ENCODE measurements around the gene CYP19A1.

Gene CYP19A1

GRCh38 chr15:51368751-51369450 lies 30.5 kb upstream of the CYP19A1 start:
- Mint-ChIP-seq H3K4me1 (ENCODE audit: low read depth) (no peaks in the 10 kb centered on the region), H3K36me3 (no peaks in the 10 kb centered on the region), H3K27me3 (peaks cover 2% of the 10 kb centered on the region), H3K27ac (no peak overlapping the region), H3K9me3 (ENCODE audit: low read depth) (no peaks in the 10 kb centered on the region), H3K4me3 (no peak overlapping the region)

- Mint-ChIP-seq H3K36me3 (no peaks in the 10 kb centered on the region), H3K9me3 (ENCODE audit: low read depth) (no peaks in the 10 kb centered on the region), H3K4me1 (ENCODE audit: low read depth) (no peaks in the 10 kb centered on the region), H3K27me3 (peaks cover 2% of the 10 kb centered on the region), H3K4me3 (no peak overlapping the region), H3K27ac (no peak overlapping the region)
These were observed 29.9 kb upstream of the CYP19A1 start for GRCh38 chr15:51368307-51368706.

GRCh38 chr15:51367322-51367976 lies 29.1 kb upstream of the CYP19A1 start:
- H3K4me3 Mint-ChIP-seq: no peak overlapping the region
- H3K36me3 Mint-ChIP-seq: no peaks in the 10 kb centered on the region
- peaks cover 2% of the 10 kb centered on the region for H3K27me3 Mint-ChIP-seq
- H3K27ac Mint-ChIP-seq: no peak overlapping the region
- H3K4me1 Mint-ChIP-seq (ENCODE audit: low read depth): no peaks in the 10 kb centered on the region
- H3K9me3 Mint-ChIP-seq (ENCODE audit: low read depth): no peaks in the 10 kb centered on the region

- Mint-ChIP-seq H3K4me1 (ENCODE audit: low read depth) (no peaks in the 10 kb centered on the region), H3K9me3 (ENCODE audit: low read depth) (no peaks in the 10 kb centered on the region), H3K27me3 (peaks cover 2% of the 10 kb centered on the region), H3K36me3 (no peaks in the 10 kb centered on the region), H3K27ac (no peak overlapping the region), H3K4me3 (no peak overlapping the region)
These were observed 28.5 kb upstream of the CYP19A1 start for GRCh38 chr15:51366920-51367319.

GRCh38 chr15:51366071-51366470 lies 27.7 kb upstream of the CYP19A1 start:
- no peaks in the 10 kb centered on the region for H3K9me3 Mint-ChIP-seq (ENCODE audit: low read depth)
- H3K36me3 Mint-ChIP-seq: no peaks in the 10 kb centered on the region
- H3K27ac Mint-ChIP-seq: no peak overlapping the region
- peaks cover 2% of the 10 kb centered on the region for H3K27me3 Mint-ChIP-seq
- H3K4me1 Mint-ChIP-seq (ENCODE audit: low read depth): no peaks in the 10 kb centered on the region
- no peak overlapping the region for H3K4me3 Mint-ChIP-seq

GRCh38 chr15:51365417-51365816 lies 27.0 kb upstream of the CYP19A1 start:
- Mint-ChIP-seq H3K27me3 (peaks cover 2% of the 10 kb centered on the region), H3K4me3 (no peak overlapping the region), H3K36me3 (no peaks in the 10 kb centered on the region), H3K9me3 (ENCODE audit: low read depth) (no peaks in the 10 kb centered on the region), H3K4me1 (ENCODE audit: low read depth) (no peaks in the 10 kb centered on the region), H3K27ac (no peak overlapping the region)

GRCh38 chr15:51363383-51363782 lies 25.0 kb upstream of the CYP19A1 start:
- no peaks in the 10 kb centered on the region for H3K9me3 Mint-ChIP-seq (ENCODE audit: low read depth)
- H3K36me3 Mint-ChIP-seq: no peaks in the 10 kb centered on the region
- H3K27ac Mint-ChIP-seq: no peak overlapping the region
- H3K27me3 Mint-ChIP-seq: no peaks in the 10 kb centered on the region
- H3K4me3 Mint-ChIP-seq: no peak overlapping the region
- no peaks in the 10 kb centered on the region for H3K4me1 Mint-ChIP-seq (ENCODE audit: low read depth)

- Mint-ChIP-seq H3K27ac (no peak overlapping the region), H3K4me1 (ENCODE audit: low read depth) (peaks cover 2% of the 10 kb centered on the region), H3K9me3 (ENCODE audit: low read depth) (no peaks in the 10 kb centered on the region), H3K27me3 (no peaks in the 10 kb centered on the region), H3K4me3 (no peak overlapping the region), H3K36me3 (no peaks in the 10 kb centered on the region)
These were observed 21.6 kb upstream of the CYP19A1 start for GRCh38 chr15:51359981-51360380.

- Mint-ChIP-seq H3K4me3 (no peak overlapping the region), H3K36me3 (no peaks in the 10 kb centered on the region), H3K27ac (no peak overlapping the region), H3K4me1 (ENCODE audit: low read depth) (peaks cover 2% of the 10 kb centered on the region), H3K27me3 (peaks cover 4% of the 10 kb centered on the region), H3K9me3 (ENCODE audit: low read depth) (no peaks in the 10 kb centered on the region)
These were observed 18.6 kb upstream of the CYP19A1 start for GRCh38 chr15:51356983-51357382.

GRCh38 chr15:51356147-51356546 lies 17.8 kb upstream of the CYP19A1 start:
- no peaks in the 10 kb centered on the region for H3K9me3 Mint-ChIP-seq (ENCODE audit: low read depth)
- no peak overlapping the region for H3K4me3 Mint-ChIP-seq
- no peak overlapping the region for H3K27ac Mint-ChIP-seq
- H3K27me3 Mint-ChIP-seq: peaks cover 8% of the 10 kb centered on the region
- H3K4me1 Mint-ChIP-seq (ENCODE audit: low read depth): peaks cover 2% of the 10 kb centered on the region
- no peaks in the 10 kb centered on the region for H3K36me3 Mint-ChIP-seq

- H3K4me3 Mint-ChIP-seq: no peak overlapping the region
These were observed 16.7 kb upstream of the CYP19A1 start for GRCh38 chr15:51355096-51355495.

GRCh38 chr15:51353976-51354375 lies 15.6 kb upstream of the CYP19A1 start:
- Mint-ChIP-seq H3K9me3 (ENCODE audit: low read depth) (no peaks in the 10 kb centered on the region), H3K4me1 (ENCODE audit: low read depth) (peaks cover 2% of the 10 kb centered on the region), H3K36me3 (no peaks in the 10 kb centered on the region), H3K4me3 (no peak overlapping the region), H3K27ac (no peak overlapping the region), H3K27me3 (peaks cover 10% of the 10 kb centered on the region)

More at GRCh38 chr15:51355096-51355495, 16.7 kb upstream of the CYP19A1 start:
- Mint-ChIP-seq H3K9me3 (ENCODE audit: low read depth) (no peaks in the 10 kb centered on the region), H3K36me3 (no peaks in the 10 kb centered on the region), H3K27ac (no peak overlapping the region), H3K27me3 (peaks cover 9% of the 10 kb centered on the region), H3K4me1 (ENCODE audit: low read depth) (peaks cover 2% of the 10 kb centered on the region)

- no peaks in the 10 kb centered on the region for H3K36me3 Mint-ChIP-seq
- H3K9me3 Mint-ChIP-seq (ENCODE audit: low read depth): no peaks in the 10 kb centered on the region
- H3K4me3 Mint-ChIP-seq: no peak overlapping the region
- no peak overlapping the region for H3K27ac Mint-ChIP-seq
- no peaks in the 10 kb centered on the region for H3K4me1 Mint-ChIP-seq (ENCODE audit: low read depth)
- H3K27me3 Mint-ChIP-seq: peaks cover 10% of the 10 kb centered on the region
These were observed 12.3 kb upstream of the CYP19A1 start for GRCh38 chr15:51350723-51351122.

- H3K9me3 Mint-ChIP-seq (ENCODE audit: low read depth): no peaks in the 10 kb centered on the region
- no peaks in the 10 kb centered on the region for H3K4me1 Mint-ChIP-seq (ENCODE audit: low read depth)
- peaks cover 6% of the 10 kb centered on the region for H3K27me3 Mint-ChIP-seq
- no peaks in the 10 kb centered on the region for H3K36me3 Mint-ChIP-seq
- no peak overlapping the region for H3K4me3 Mint-ChIP-seq
- no peak overlapping the region for H3K27ac Mint-ChIP-seq
These were observed 10.9 kb upstream of the CYP19A1 start for GRCh38 chr15:51349156-51349844.

GRCh38 chr15:51348688-51349087 lies 10.3 kb upstream of the CYP19A1 start:
- Mint-ChIP-seq H3K9me3 (ENCODE audit: low read depth) (no peaks in the 10 kb centered on the region), H3K4me3 (no peak overlapping the region), H3K27me3 (peaks cover 6% of the 10 kb centered on the region), H3K27ac (no peak overlapping the region), H3K4me1 (ENCODE audit: low read depth) (no peaks in the 10 kb centered on the region), H3K36me3 (no peaks in the 10 kb centered on the region)

Data from activated naive CD8-positive, alpha-beta T cell (primary cell).